Progenitor cell of endocrine pancreas (in vitro differentiated cells): ENCODE measurements around the gene CRABP2. TPM values are rescaled to one million over a fixed set of nuclear protein-coding genes. Genes with fewer than 3 reads are reported as not detected.

Source experiments
- DNase-seq: peaks from one replicate; pipeline ENCODE4 v3.0.0; 2021; ENCODE audit warnings: low spot score; ENCODE audit not compliant: unreplicated experiment
- H3K27ac Mint-ChIP-seq: 2 replicates; pipeline ENCODE4 v1.8.0; 2021; ENCODE audit warnings: mild to moderate bottlenecking, moderate library complexity, mixed read lengths
- H3K27me3 Mint-ChIP-seq: 2 replicates; pipeline ENCODE4 v1.8.0; 2021; ENCODE audit warnings: mixed read lengths
- H3K36me3 Mint-ChIP-seq: 2 replicates; pipeline ENCODE4 v1.8.0; 2022; ENCODE audit warnings: mixed read lengths; ENCODE audit not compliant: insufficient read depth
- H3K4me1 Mint-ChIP-seq: 2 replicates; pipeline ENCODE4 v1.8.0; 2021; ENCODE audit warnings: low read depth, mixed read lengths
- H3K4me3 Mint-ChIP-seq: 2 replicates; pipeline ENCODE4 v1.8.0; 2021; ENCODE audit warnings: low read depth, mild to moderate bottlenecking, moderate library complexity, mixed read lengths
- H3K9me3 Mint-ChIP-seq: 2 replicates; pipeline ENCODE4 v1.8.0; 2021; ENCODE audit warnings: low read depth, mixed read lengths
- total RNA-seq: library from RNA; stranded (reverse); gene quantifications from 2 replicates; pipeline ENCODE4 v1.2.1, GENCODE V29; 2021
- TF ChIP-seq, protein P1 (sequence below): fragments of 200-600 bp; sonication (generic); IDR thresholded peaks from one replicate; pipeline ENCODE4 v1.5.0; 2021; ENCODE audit warnings: antibody characterized with exemption, mild to moderate bottlenecking; ENCODE audit not compliant: unreplicated experiment

CRABP2 gene
- total RNA-seq, 1 donor from 2014 or later: 70.4 TPM

DNA sequence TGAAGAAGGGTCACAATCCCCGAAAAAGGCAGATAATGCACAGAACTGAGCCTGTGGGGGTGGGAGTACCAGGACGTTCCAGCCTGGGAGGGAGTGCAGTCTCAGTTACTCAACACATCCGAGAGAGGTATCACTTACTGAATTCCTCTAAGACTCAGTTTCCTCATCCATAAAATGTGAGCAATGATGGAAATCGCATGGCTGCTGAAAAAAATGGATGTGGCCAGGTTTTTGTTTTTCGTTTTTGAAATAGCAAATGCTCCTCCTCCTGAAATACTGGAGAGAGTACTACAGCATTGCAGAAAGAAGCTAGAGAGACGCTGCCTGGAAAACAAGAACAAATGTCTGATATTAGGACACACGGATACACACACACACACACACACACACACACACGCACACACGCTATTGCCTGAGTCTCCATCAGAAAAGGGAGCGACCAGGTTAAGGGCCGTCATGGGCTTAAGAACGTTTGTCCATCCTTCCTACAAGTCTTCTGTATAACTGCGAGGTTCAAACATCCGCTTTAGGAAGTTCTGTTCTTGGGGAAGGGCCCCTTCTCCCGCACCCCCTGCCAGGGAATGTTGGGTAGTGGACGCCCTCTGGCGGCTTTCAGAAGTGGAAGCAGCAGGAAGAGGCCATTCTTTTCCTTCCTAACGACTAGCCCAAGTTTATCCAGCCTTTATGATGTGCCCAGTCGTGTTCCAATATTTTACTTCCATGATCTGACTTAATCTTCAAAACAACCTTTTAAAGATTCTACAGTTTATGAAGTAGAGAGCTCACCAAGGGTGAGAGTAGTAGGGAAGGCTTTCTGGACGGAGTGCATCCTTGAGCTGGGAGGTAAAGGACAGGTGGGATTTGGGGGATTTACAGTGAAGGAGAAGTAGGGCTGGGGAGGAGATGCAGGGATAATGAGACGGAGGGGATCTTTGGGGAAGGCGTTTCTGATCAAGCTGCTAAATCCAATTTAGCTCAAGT, 27.5 kb downstream of the CRABP2 start:
- H3K27ac Mint-ChIP-seq: peak overlapping the region; percentile 62
- DNase-seq: no peak
- peak overlapping the region; percentile 55 for H3K4me3 Mint-ChIP-seq
- TF ChIP-seq, protein P1, sequence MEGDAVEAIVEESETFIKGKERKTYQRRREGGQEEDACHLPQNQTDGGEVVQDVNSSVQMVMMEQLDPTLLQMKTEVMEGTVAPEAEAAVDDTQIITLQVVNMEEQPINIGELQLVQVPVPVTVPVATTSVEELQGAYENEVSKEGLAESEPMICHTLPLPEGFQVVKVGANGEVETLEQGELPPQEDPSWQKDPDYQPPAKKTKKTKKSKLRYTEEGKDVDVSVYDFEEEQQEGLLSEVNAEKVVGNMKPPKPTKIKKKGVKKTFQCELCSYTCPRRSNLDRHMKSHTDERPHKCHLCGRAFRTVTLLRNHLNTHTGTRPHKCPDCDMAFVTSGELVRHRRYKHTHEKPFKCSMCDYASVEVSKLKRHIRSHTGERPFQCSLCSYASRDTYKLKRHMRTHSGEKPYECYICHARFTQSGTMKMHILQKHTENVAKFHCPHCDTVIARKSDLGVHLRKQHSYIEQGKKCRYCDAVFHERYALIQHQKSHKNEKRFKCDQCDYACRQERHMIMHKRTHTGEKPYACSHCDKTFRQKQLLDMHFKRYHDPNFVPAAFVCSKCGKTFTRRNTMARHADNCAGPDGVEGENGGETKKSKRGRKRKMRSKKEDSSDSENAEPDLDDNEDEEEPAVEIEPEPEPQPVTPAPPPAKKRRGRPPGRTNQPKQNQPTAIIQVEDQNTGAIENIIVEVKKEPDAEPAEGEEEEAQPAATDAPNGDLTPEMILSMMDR: peak; percentile 77
- peaks cover 75% of the 10 kb centered on the region for H3K27me3 Mint-ChIP-seq
- peaks cover 12% of the 10 kb centered on the region for H3K4me1 Mint-ChIP-seq
- peaks cover 1% of the 10 kb centered on the region for H3K36me3 Mint-ChIP-seq
- no peaks in the 10 kb centered on the region for H3K9me3 Mint-ChIP-seq

DNA sequence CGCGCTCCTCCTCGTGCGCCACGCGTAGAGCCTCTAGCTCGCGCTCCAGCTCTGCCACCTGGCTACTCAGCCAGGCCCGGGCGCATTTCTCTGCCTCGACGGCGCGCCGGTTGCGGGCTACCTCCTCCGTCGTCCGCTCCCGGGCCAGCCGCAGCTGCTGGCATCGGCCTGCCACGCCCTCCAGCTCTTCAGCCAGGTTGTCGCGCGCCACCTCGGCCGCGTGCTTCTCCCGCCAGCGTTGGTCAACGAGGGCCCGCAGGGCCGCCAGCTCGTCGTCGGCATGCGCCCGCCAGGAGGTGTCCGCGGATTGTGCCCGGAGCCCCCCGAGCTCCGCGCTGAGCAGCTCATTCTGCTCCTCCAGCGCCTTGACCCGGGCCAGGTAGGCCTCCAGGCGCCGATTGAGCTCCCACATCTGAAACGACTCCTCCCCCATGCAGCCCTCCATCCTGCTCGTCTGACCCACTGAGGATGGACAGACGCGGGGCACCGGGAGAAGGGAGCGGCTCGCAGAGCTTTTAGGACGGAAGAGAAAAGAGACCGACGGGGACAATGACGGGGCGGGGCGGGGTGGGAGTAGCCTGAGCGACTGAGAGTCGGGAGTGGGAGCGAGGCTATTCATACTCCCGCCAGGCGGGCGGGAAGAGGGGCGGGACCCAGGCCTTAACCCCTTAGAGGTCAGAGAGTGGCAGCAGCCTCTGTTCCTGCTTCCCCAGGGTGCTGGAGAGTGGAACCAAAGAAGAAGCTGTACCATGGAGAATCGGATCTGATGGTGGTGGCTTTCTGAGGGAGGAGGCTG, 28.4 kb downstream of the CRABP2 start, which contains the start of gene NES:
Gene NES (minus strand): TSS at position 588 of the 796 bp plus-strand sequence. CDS start 143 bp downstream, at position 445.
- Mint-ChIP-seq H3K9me3 (no peaks in the 10 kb centered on the region), H3K4me1 (peaks cover 12% of the 10 kb centered on the region), H3K27me3 (peaks cover 77% of the 10 kb centered on the region), H3K36me3 (peaks cover 6% of the 10 kb centered on the region), H3K4me3 (peak within 1 kb of the TSS; percentile 72), H3K27ac (peak within 1 kb of the TSS; percentile 69)
- TF ChIP-seq, protein P1: no peak
- DNase-seq: no peak

DNA sequence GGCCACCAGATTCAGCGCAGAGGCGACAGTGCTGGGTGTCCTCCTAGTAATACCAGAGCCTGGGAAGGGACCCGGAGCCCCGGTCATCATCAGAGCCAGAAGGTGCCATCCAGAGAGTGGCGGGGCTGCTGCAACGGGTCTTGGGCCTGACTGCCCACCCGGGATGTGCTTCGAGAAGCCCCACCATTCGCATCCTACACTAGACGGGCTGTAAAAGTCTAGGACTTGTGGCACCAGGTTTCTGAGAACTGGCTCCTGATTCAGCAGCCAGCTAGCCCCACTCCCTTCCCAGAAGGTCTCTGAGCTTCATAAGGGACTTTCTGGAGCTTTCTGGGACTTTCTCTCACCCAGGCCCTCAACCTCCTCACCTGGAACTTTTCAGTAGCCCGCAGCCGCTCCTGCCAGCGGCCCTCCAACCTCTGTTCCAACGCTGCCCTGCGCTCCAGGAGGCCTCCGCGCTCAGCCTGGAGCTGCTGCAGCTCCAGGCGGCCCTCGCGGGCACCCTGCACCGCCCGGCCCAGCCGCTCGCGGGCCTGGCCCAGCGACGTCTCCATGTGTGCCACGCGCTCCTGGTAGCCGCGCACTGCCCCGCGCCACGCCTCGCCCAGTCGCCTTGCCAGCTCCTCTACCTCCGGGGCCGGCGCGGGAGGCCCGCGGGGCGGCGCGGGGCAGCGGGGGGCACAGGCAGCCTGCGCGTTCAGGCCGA, 29.1 kb downstream of the CRABP2 start:
- peak overlapping the region; percentile 41 for H3K27ac Mint-ChIP-seq
- no peak for DNase-seq

DNA sequence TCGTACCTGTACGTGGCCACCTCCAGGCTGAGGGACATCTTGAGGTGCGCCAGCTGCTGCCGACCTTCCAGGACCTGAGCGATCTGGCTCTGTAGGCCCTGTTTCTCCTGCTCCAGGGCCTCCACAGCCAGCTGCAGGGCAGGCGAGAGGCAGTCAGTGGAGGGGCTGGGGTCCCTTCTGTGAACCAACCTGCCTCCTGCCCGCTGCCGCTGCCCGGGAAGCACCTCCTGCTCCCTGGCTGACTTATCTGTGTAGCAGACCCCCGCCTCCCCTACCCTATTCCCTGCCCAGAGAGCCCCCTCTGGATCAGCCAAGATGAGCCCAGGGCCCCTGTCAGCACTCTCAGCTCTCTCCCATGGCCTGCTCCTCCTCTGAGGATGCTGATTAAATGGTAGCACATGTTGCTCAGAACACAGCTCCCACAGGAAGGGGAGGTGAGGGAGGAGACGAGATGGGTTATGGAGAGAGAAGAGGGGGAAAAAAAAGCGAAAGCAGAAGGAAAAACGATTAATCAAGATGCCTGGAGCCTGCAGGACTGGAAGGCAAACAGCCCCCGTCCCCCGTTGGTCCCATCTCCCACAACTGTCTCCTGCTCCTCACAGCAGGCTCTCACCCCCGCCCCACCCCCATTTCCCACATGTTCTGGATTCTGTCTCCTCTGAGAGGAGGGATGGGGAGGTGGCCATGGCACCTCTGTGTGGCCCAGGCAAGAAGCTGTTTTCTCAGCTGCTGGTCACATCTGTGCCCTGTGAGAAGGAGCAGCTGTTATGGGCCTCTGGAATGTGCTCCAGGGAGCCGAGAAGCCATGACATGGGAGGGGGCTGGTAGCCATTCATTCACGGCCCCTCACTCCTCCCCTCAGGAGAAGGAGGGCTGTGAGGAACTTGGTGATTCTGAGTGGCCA, 29.9 kb downstream of the CRABP2 start:
- TF ChIP-seq, protein P1: no peak
- Mint-ChIP-seq H3K27me3 (peaks cover 74% of the 10 kb centered on the region), H3K9me3 (no peaks in the 10 kb centered on the region), H3K4me3 (peak overlapping the region; percentile 59), H3K4me1 (peaks cover 12% of the 10 kb centered on the region), H3K27ac (peak overlapping the region; percentile 72), H3K36me3 (peaks cover 6% of the 10 kb centered on the region)
- DNase-seq: no peak

More for the DNA sequence above, 29.1 kb downstream of the CRABP2 start:
- Mint-ChIP-seq H3K36me3 (peaks cover 6% of the 10 kb centered on the region), H3K4me3 (peak overlapping the region; percentile 59), H3K27me3 (peaks cover 77% of the 10 kb centered on the region), H3K4me1 (peaks cover 12% of the 10 kb centered on the region), H3K9me3 (no peaks in the 10 kb centered on the region)
- TF ChIP-seq, protein P1: no peak
